Right atrium auricular region (tissue), 2 donors: ENCODE results near the gene TESK1. TPM values are rescaled to one million over a fixed set of nuclear protein-coding genes. Genes with fewer than 3 reads are reported as not detected.

Source experiments
- DNase-seq: peaks from one replicate; pipeline ENCODE4 v3.0.0-alpha.2; 2019; ENCODE audit warnings: low spot score
- H3K27ac ChIP-seq, 2 donors: fragments of 200-600 bp; sonication (generic); 1 replicate in 1 of 2; 2 replicates in 1 of 2; pipeline ENCODE4 v1.5.1; 2016 to 2019
- H3K27me3 ChIP-seq, 2 donors: fragments of 200-600 bp; sonication (generic); one replicate each; pipeline versions ENCODE4 v1.5.1 to v1.6.0; 2017 to 2019
- H3K36me3 ChIP-seq: fragments of 200-600 bp; sonication (generic); one replicate; pipeline ENCODE4 v1.5.1; 2016
- H3K4me1 ChIP-seq, 2 donors: fragments of 200-600 bp; sonication (generic); one replicate each; pipeline versions ENCODE4 v1.5.1 to v1.6.0; 2017 to 2019
- H3K4me3 ChIP-seq, 2 donors: fragments of 200-600 bp; sonication (generic); 1 replicate in 1 of 2; 2 replicates in 1 of 2; pipeline ENCODE4 v1.5.1; 2017 to 2019; ENCODE audit warnings: mild to moderate bottlenecking in 1 of 2, moderate library complexity in 1 of 2
- H3K9me3 ChIP-seq, 2 donors: fragments of 200-600 bp; sonication (generic); one replicate each; pipeline ENCODE4 v1.5.1; 2019
- CTCF ChIP-seq, 2 donors: fragments of 200-600 bp; sonication (generic); IDR thresholded peaks; one replicate each; pipeline ENCODE4 v1.5.1; 2019; ENCODE audit warnings: antibody characterized with exemption in 2 of 2
- total RNA-seq, 2 donors: library from RNA; depleted of rRNA; stranded (reverse); fragments of >200 nt; gene quantifications; one replicate each; pipeline ENCODE4 v1.1.0, GENCODE V29; 2016

The TESK1 gene
- total RNA-seq, 2 donors from 2014 or later = 16.5 to 28.0 TPM

GRCh38 chr9:35616681-35617459, 11.8 kb downstream of the TESK1 start:
- Histone ChIP-seq H3K4me3 (peak overlapping the region; percentile 31 to 50), H3K9me3 (no peaks in the 10 kb centered on the region), H3K36me3 (no peaks in the 10 kb centered on the region), H3K27ac (no peak overlapping the region), H3K4me1 (peaks cover 0 to 13% of the 10 kb centered on the region in 2 donors), H3K27me3 (no peaks in the 10 kb centered on the region)
- peak; percentile 82 for DNase-seq
- TF ChIP-seq CTCF (IDR thresholded peaks at IDR 0.05) = peak in 1 of 2 donors; percentile 23

GRCh38 chr9:35617548-35617947, 12.5 kb downstream of the TESK1 start:
- peak overlapping the region in 1 of 2 donors; percentile 50 for H3K4me3 ChIP-seq
- DNase-seq = no peak
- no peak overlapping the region for H3K27ac ChIP-seq
- H3K9me3 ChIP-seq = no peaks in the 10 kb centered on the region
- peaks cover 0 to 13% of the 10 kb centered on the region in 2 donors for H3K4me1 ChIP-seq
- TF ChIP-seq CTCF (IDR thresholded peaks at IDR 0.05) = no peak
- no peaks in the 10 kb centered on the region for H3K36me3 ChIP-seq
- H3K27me3 ChIP-seq = no peaks in the 10 kb centered on the region

- TF ChIP-seq CTCF (IDR thresholded peaks at IDR 0.05) = no peak
- H3K36me3 ChIP-seq = no peaks in the 10 kb centered on the region
- no peaks in the 10 kb centered on the region for H3K27me3 ChIP-seq
- DNase-seq = no peak
- peaks cover 0 to 13% of the 10 kb centered on the region in 2 donors for H3K4me1 ChIP-seq
- no peak within 1 kb of the TSS for H3K27ac ChIP-seq
- H3K4me3 ChIP-seq = peak within 1 kb of the TSS; percentile 31 to 50
- H3K9me3 ChIP-seq = no peaks in the 10 kb centered on the region
Observed at GRCh38 chr9:35618325-35618727, 13.3 kb downstream of the TESK1 start, which contains the start of gene CD72. TSS of gene CD72 (minus strand) at chr9:35618413. CDS start at chr9:35618303, 110 bp downstream.

GRCh38 chr9:35618854-35619799, 14.1 kb downstream of the TESK1 start:
- TF ChIP-seq CTCF (IDR thresholded peaks at IDR 0.05) = no peak
- H3K27ac ChIP-seq = no peak overlapping the region
- DNase-seq = no peak
- H3K36me3 ChIP-seq = no peaks in the 10 kb centered on the region
- peaks cover 0 to 13% of the 10 kb centered on the region in 2 donors for H3K4me1 ChIP-seq
- no peaks in the 10 kb centered on the region for H3K27me3 ChIP-seq
- H3K9me3 ChIP-seq = no peaks in the 10 kb centered on the region
- no peak overlapping the region for H3K4me3 ChIP-seq

- Histone ChIP-seq H3K36me3 (no peaks in the 10 kb centered on the region), H3K4me1 (peaks cover 0 to 13% of the 10 kb centered on the region in 2 donors), H3K27ac (no peak overlapping the region), H3K9me3 (no peaks in the 10 kb centered on the region), H3K4me3 (no peak overlapping the region), H3K27me3 (no peaks in the 10 kb centered on the region)
- no peak for TF ChIP-seq CTCF (IDR thresholded peaks at IDR 0.05)
- DNase-seq = no peak
Observed at GRCh38 chr9:35619800-35620158, 14.7 kb downstream of the TESK1 start.
